Stimulated activated naive CD4-positive, alpha-beta T cell treated with Interleukin-2 at 50 U/mL for 16 hours (primary cell): ENCODE data around the gene FHIT.

Source experiments
- DNase-seq: peaks from one replicate; lab custom pipeline; 2025; lab: John Stamatoyannopoulos, UW

The FHIT gene

GRCh38 chr3:60760145-60760544 lies 491.1 kb downstream of the FHIT start:
- no peak for DNase-seq

- no peak for DNase-seq
These were observed 491.8 kb downstream of the FHIT start for GRCh38 chr3:60759439-60759838.

GRCh38 chr3:60758831-60759230 lies 492.4 kb downstream of the FHIT start:
- DNase-seq, result no peak

GRCh38 chr3:60758171-60758570 lies 493.1 kb downstream of the FHIT start:
- no peak for DNase-seq

- no peak for DNase-seq
These were observed 493.5 kb downstream of the FHIT start for GRCh38 chr3:60757724-60758123.

GRCh38 chr3:60756241-60757030 lies 494.8 kb downstream of the FHIT start:
- no peak for DNase-seq

GRCh38 chr3:60755094-60755493 lies 496.2 kb downstream of the FHIT start:
- DNase-seq, result no peak

- no peak for DNase-seq
These were observed 496.6 kb downstream of the FHIT start for GRCh38 chr3:60754617-60755016.

- no peak for DNase-seq
These were observed 498.4 kb downstream of the FHIT start for GRCh38 chr3:60752809-60753208.

- no peak for DNase-seq
These were observed 504.4 kb downstream of the FHIT start for GRCh38 chr3:60746695-60747416.

GRCh38 chr3:60746043-60746638 lies 505.1 kb downstream of the FHIT start:
- DNase-seq, result no peak

- no peak for DNase-seq
These were observed 507.6 kb downstream of the FHIT start for GRCh38 chr3:60743631-60744164.

GRCh38 chr3:60742606-60743145 lies 508.6 kb downstream of the FHIT start:
- DNase-seq, result no peak

GRCh38 chr3:60737633-60738399 lies 513.4 kb downstream of the FHIT start:
- no peak for DNase-seq

- no peak for DNase-seq
These were observed 520.9 kb downstream of the FHIT start for GRCh38 chr3:60730371-60730770.

GRCh38 chr3:60729056-60729455 lies 522.2 kb downstream of the FHIT start:
- DNase-seq, result no peak

- DNase-seq, result no peak
These were observed 523.2 kb downstream of the FHIT start for GRCh38 chr3:60728006-60728405.

- no peak for DNase-seq
These were observed 530.5 kb downstream of the FHIT start for GRCh38 chr3:60720736-60721135.

- DNase-seq, result no peak
These were observed 534.7 kb downstream of the FHIT start for GRCh38 chr3:60716573-60716972.

- DNase-seq, result no peak
These were observed 542.9 kb downstream of the FHIT start for GRCh38 chr3:60708191-60708975.

GRCh38 chr3:60707452-60708020 lies 543.7 kb downstream of the FHIT start:
- no peak for DNase-seq
